ENCODE data around the gene ATP9A.
A peak's percentile ranks its signal among the peaks of the same experiment; 100 is the strongest.
"Not testable (repeated sequence)": the region's sequence is repeated elsewhere in the genome, so short reads cannot be mapped to it uniquely, and the experiment has no call there.

ATP9A gene

GRCh38 chr20:51723026-51723425, 45.2 kb downstream of the ATP9A start:
- DNase-seq (ENCODE audit: low read depth): not testable (repeated sequence)

- not testable (repeated sequence) for DNase-seq (ENCODE audit: low read depth)
These were observed 45.9 kb downstream of the ATP9A start for GRCh38 chr20:51722246-51722645.

GRCh38 chr20:51720854-51721253, 47.3 kb downstream of the ATP9A start:
- no peak for DNase-seq (ENCODE audit: low read depth)

- no peak for DNase-seq (ENCODE audit: low read depth)
These were observed 47.8 kb downstream of the ATP9A start for GRCh38 chr20:51720384-51720783.

- DNase-seq (ENCODE audit: low read depth): no peak
These were observed 52.4 kb downstream of the ATP9A start for GRCh38 chr20:51715856-51716185.

GRCh38 chr20:51715163-51715855, 52.9 kb downstream of the ATP9A start:
- DNase-seq (ENCODE audit: low read depth): no peak

GRCh38 chr20:51713213-51713598, 55.0 kb downstream of the ATP9A start:
- DNase-seq (ENCODE audit: low read depth): no peak

- peak; percentile 37 for DNase-seq (ENCODE audit: low read depth)
These were observed 55.5 kb downstream of the ATP9A start for GRCh38 chr20:51712501-51713212.

GRCh38 chr20:51711426-51711825, 56.8 kb downstream of the ATP9A start:
- DNase-seq (ENCODE audit: low read depth): no peak

GRCh38 chr20:51710361-51710894, 57.8 kb downstream of the ATP9A start:
- no peak for DNase-seq (ENCODE audit: low read depth)

- no peak for DNase-seq (ENCODE audit: low read depth)
These were observed 62.8 kb downstream of the ATP9A start for GRCh38 chr20:51705400-51705799.

- DNase-seq (ENCODE audit: low read depth): no peak
These were observed 64.5 kb downstream of the ATP9A start for GRCh38 chr20:51703400-51704287.

GRCh38 chr20:51702556-51702955, 65.6 kb downstream of the ATP9A start:
- no peak for DNase-seq (ENCODE audit: low read depth)

GRCh38 chr20:51700809-51701285, 67.3 kb downstream of the ATP9A start:
- DNase-seq (ENCODE audit: low read depth): peak; percentile 55

GRCh38 chr20:51698252-51698651, 69.9 kb downstream of the ATP9A start:
- DNase-seq (ENCODE audit: low read depth): no peak

- DNase-seq (ENCODE audit: low read depth): peak; percentile 50
These were observed 70.9 kb downstream of the ATP9A start for GRCh38 chr20:51697096-51697826.

- peak; percentile 22 for DNase-seq (ENCODE audit: low read depth)
These were observed 71.7 kb downstream of the ATP9A start for GRCh38 chr20:51696304-51697071.

GRCh38 chr20:51695574-51696303, 72.5 kb downstream of the ATP9A start:
- DNase-seq (ENCODE audit: low read depth): peak; percentile 89

GRCh38 chr20:51692806-51693400, 75.3 kb downstream of the ATP9A start:
- no peak for DNase-seq (ENCODE audit: low read depth)

- no peak for DNase-seq (ENCODE audit: low read depth)
These were observed 76.5 kb downstream of the ATP9A start for GRCh38 chr20:51691703-51692102.

All from EH (cell line).